Uterus (tissue), 4 donors: ENCODE measurements around the gene RUBCNL. TPM values are rescaled to one million over a fixed set of nuclear protein-coding genes. Genes with fewer than 3 reads are reported as not detected.

Experiments used
- DNase-seq, 2 donors: peaks; one replicate each; pipeline ENCODE4 v3.0.0-alpha.2; 2019 to 2020
- H3K27ac ChIP-seq, 2 donors: fragments of 200-600 bp; sonication (generic); 1 replicate in 1 of 2; 2 replicates in 1 of 2; pipeline ENCODE4 v1.5.1; 2016 to 2018
- H3K27me3 ChIP-seq, 2 donors: fragments of 200-600 bp; sonication (generic); one replicate each; pipeline ENCODE4 v1.5.1; 2018 to 2019; ENCODE audit warnings: control low read depth in 1 of 2
- H3K36me3 ChIP-seq, 2 donors: fragments of 200-600 bp; sonication (generic); one replicate each; pipeline ENCODE4 v1.5.1; 2019; ENCODE audit warnings: control low read depth in 1 of 2
- H3K4me1 ChIP-seq, 2 donors: fragments of 200-600 bp; sonication (generic); one replicate each; pipeline ENCODE4 v1.5.1; 2018 to 2019; ENCODE audit warnings: control low read depth in 1 of 2
- H3K4me3 ChIP-seq, 2 donors: fragments of 200-600 bp; sonication (generic); 1 replicate in 1 of 2; 2 replicates in 1 of 2; pipeline ENCODE4 v1.5.1; 2018 to 2019; ENCODE audit warnings: mild to moderate bottlenecking in 1 of 2
- H3K9me3 ChIP-seq, 2 donors: fragments of 200-600 bp; sonication (generic); one replicate each; pipeline ENCODE4 v1.5.1; 2019; ENCODE audit warnings: control low read depth in 1 of 2
- CTCF ChIP-seq, 4 experiments: fragments of 200-600 bp in 2 of 4; fragments of 450-650 bp in 2 of 4; sonication (generic) in 2 of 4; IDR thresholded peaks; one replicate each; pipeline ENCODE4 v1.5.1; 2016 to 2019; ENCODE audit warnings: antibody characterized with exemption in 4 of 4, mild to moderate bottlenecking in 2 of 4, moderate library complexity in 1 of 4
- POLR2A ChIP-seq, 2 donors: fragments of 450-650 bp; IDR thresholded peaks; one replicate each; pipeline ENCODE4 v1.6.1; 2016; ENCODE audit warnings: antibody characterized with exemption in 2 of 2, mild to moderate bottlenecking in 1 of 2, moderate library complexity in 1 of 2
- intact Hi-C: fragments of 100-400 bp; cut with DNase I; formaldehyde crosslinking; loops from one replicate; pipeline ENCODE4 v1.15.1; 2023; ENCODE audit warnings: low total_unique reads
- total RNA-seq, 4 donors: library from RNA; depleted of rRNA in 3 of 4; stranded (reverse); fragments of >200 nt in 3 of 4; gene quantifications; one replicate each; pipeline versions ENCODE4 v1.1.0 to v1.2.4, GENCODE V29; 2014 to 2023
- donor health status: DM: yes; HTN: yes; CAD: no.

The RUBCNL gene
- total RNA-seq, 4 donors from 2014 or later: 0.59 to 11.8 (median 3.3) TPM

GRCh38 chr13:46321494-46322225, 65.4 kb downstream of the RUBCNL start:
- no peaks in the 10 kb centered on the region for H3K36me3 ChIP-seq
- no peak overlapping the region for H3K27ac ChIP-seq
- H3K9me3 ChIP-seq: no peaks in the 10 kb centered on the region
- TF ChIP-seq POLR2A (IDR thresholded peaks at IDR 0.05) (no peak), CTCF (IDR thresholded peaks at IDR 0.05) (peak in 3 of 4 experiments; percentile 30 to 48 (median 48))
- DNase-seq: peak in 1 of 2 donors; percentile 27
- H3K4me3 ChIP-seq: no peak overlapping the region
- H3K4me1 ChIP-seq: no peaks in the 10 kb centered on the region
- intact Hi-C loops: no loop called here
- H3K27me3 ChIP-seq: no peaks in the 10 kb centered on the region

- intact Hi-C loops: no loop called here
- H3K36me3 ChIP-seq: no peaks in the 10 kb centered on the region
- no peak for TF ChIP-seq POLR2A (IDR thresholded peaks at IDR 0.05)
- no peak for TF ChIP-seq CTCF (IDR thresholded peaks at IDR 0.05)
These were observed 66.2 kb downstream of the RUBCNL start for GRCh38 chr13:46320821-46321220.

GRCh38 chr13:46320406-46320805, 66.6 kb downstream of the RUBCNL start:
- no peaks in the 10 kb centered on the region for H3K4me1 ChIP-seq
- TF ChIP-seq POLR2A (IDR thresholded peaks at IDR 0.05): no peak
- TF ChIP-seq CTCF (IDR thresholded peaks at IDR 0.05): no peak
- H3K27ac ChIP-seq: no peak overlapping the region
- no peaks in the 10 kb centered on the region for H3K9me3 ChIP-seq
- H3K4me3 ChIP-seq: no peak overlapping the region
- H3K36me3 ChIP-seq: no peaks in the 10 kb centered on the region
- intact Hi-C loops: no loop called here
- no peaks in the 10 kb centered on the region for H3K27me3 ChIP-seq
- no peak for DNase-seq

More at GRCh38 chr13:46320821-46321220, 66.2 kb downstream of the RUBCNL start:
- Histone ChIP-seq H3K9me3 (no peaks in the 10 kb centered on the region), H3K4me3 (no peak overlapping the region), H3K4me1 (no peaks in the 10 kb centered on the region), H3K27ac (no peak overlapping the region), H3K27me3 (no peaks in the 10 kb centered on the region)
- no peak for DNase-seq

GRCh38 chr13:46318986-46319385, 68.1 kb downstream of the RUBCNL start:
- no peaks in the 10 kb centered on the region for H3K36me3 ChIP-seq
- no peak overlapping the region for H3K27ac ChIP-seq
- no peaks in the 10 kb centered on the region for H3K4me1 ChIP-seq
- TF ChIP-seq POLR2A (IDR thresholded peaks at IDR 0.05) (no peak), CTCF (IDR thresholded peaks at IDR 0.05) (no peak)
- intact Hi-C loops: no loop called here
- no peaks in the 10 kb centered on the region for H3K27me3 ChIP-seq
- DNase-seq: no peak
- H3K4me3 ChIP-seq: no peak overlapping the region
- H3K9me3 ChIP-seq: no peaks in the 10 kb centered on the region

- intact Hi-C loops: no loop called here
- Histone ChIP-seq H3K9me3 (no peaks in the 10 kb centered on the region), H3K4me1 (no peaks in the 10 kb centered on the region), H3K27me3 (no peaks in the 10 kb centered on the region), H3K27ac (no peak overlapping the region), H3K4me3 (no peak overlapping the region), H3K36me3 (no peaks in the 10 kb centered on the region)
- no peak for DNase-seq
- TF ChIP-seq CTCF (IDR thresholded peaks at IDR 0.05): no peak
- no peak for TF ChIP-seq POLR2A (IDR thresholded peaks at IDR 0.05)
These were observed 69.9 kb downstream of the RUBCNL start for GRCh38 chr13:46317120-46317519.
